OCI-LY1 (cell line): Measurements from ENCODE around the gene PSPH.

ENCODE experiments used
- H2AFZ ChIP-seq: fragments of 200-600 bp; sonication (generic), shearing (Covaris generic); 2 replicates; pipeline ENCODE4 v1.6.0; 2014; ENCODE audit warnings: antibody characterized with exemption, mild to moderate bottlenecking, low read length
- H3F3A ChIP-seq: fragments of 200-600 bp; sonication (generic), shearing (Covaris generic); 2 replicates; pipeline ENCODE4 v1.6.0; 2014; ENCODE audit warnings: mild to moderate bottlenecking, antibody characterized with exemption, low read length, moderate library complexity; ENCODE audit not compliant: insufficient read depth
- H3K27ac ChIP-seq: fragments of 200-600 bp; sonication (generic); 2 replicates; pipeline ENCODE4 v1.5.1; 2014; ENCODE audit warnings: low read length, mixed run types, mild to moderate bottlenecking, low read depth; ENCODE audit not compliant: poor library complexity, severe bottlenecking
- H3K27me3 ChIP-seq: fragments of 200-600 bp; sonication (generic); 2 replicates; pipeline ENCODE4 v1.6.0; 2014; ENCODE audit warnings: antibody characterized with exemption, mild to moderate bottlenecking, low read length, moderate library complexity; ENCODE audit not compliant: insufficient read depth
- H3K36me3 ChIP-seq: fragments of 200-600 bp; sonication (generic); 2 replicates; pipeline ENCODE4 v1.6.1; 2014; ENCODE audit warnings: mild to moderate bottlenecking, antibody characterized with exemption, low read length, moderate library complexity, mixed read lengths; ENCODE audit not compliant: insufficient read depth
- H3K4me1 ChIP-seq: fragments of 200-600 bp; sonication (generic); 2 replicates; pipeline ENCODE4 v1.5.1; 2014; ENCODE audit warnings: mild to moderate bottlenecking, low read length, moderate library complexity; ENCODE audit not compliant: insufficient read depth, severe bottlenecking
- H3K4me2 ChIP-seq: fragments of 200-600 bp; sonication (generic), shearing (Covaris generic); 2 replicates; pipeline ENCODE4 v1.6.1; 2014; ENCODE audit warnings: low read length
- H3K4me3 ChIP-seq: fragments of 200-600 bp; sonication (generic); 2 replicates; pipeline ENCODE4 v1.5.1; 2014; ENCODE audit warnings: low read length, low read depth, mild to moderate bottlenecking, mixed read lengths; ENCODE audit not compliant: poor library complexity, severe bottlenecking
- H3K79me2 ChIP-seq: fragments of 200-600 bp; shearing (Covaris generic); 2 replicates; pipeline ENCODE4 v1.6.1; 2016; ENCODE audit warnings: mixed run types, low read length, mixed read lengths; ENCODE audit not compliant: insufficient read depth
- H3K9ac ChIP-seq: fragments of 200-600 bp; sonication (generic), shearing (Covaris generic); 2 replicates; pipeline ENCODE4 v1.6.1; 2014; ENCODE audit warnings: mild to moderate bottlenecking, low read length, mixed read lengths
- H3K9me2 ChIP-seq: fragments of 200-600 bp; sonication (generic), shearing (Covaris generic); 2 replicates; pipeline ENCODE4 v1.6.1; 2014; ENCODE audit warnings: low read depth, mild to moderate bottlenecking, low read length, mixed read lengths
- H3K9me3 ChIP-seq: fragments of 200-600 bp; shearing (Covaris generic); 2 replicates; pipeline ENCODE4 v1.6.1; 2014; ENCODE audit warnings: low read length, mixed read lengths
- H4K20me1 ChIP-seq: fragments of 200-600 bp; sonication (generic), shearing (Covaris generic); 2 replicates; pipeline ENCODE4 v1.6.0; 2016; ENCODE audit warnings: mild to moderate bottlenecking, low read length; ENCODE audit not compliant: insufficient read depth
- CTCF ChIP-seq: fragments of 200-600 bp; sonication (generic), shearing (Covaris generic); IDR thresholded peaks from 2 replicates; pipeline ENCODE4 v1.5.1; 2017; ENCODE audit warnings: mild to moderate bottlenecking, antibody characterized with exemption, low read length, moderate library complexity, mixed read lengths
- EZH2 ChIP-seq: fragments of 200-600 bp; sonication (generic), shearing (Covaris generic); IDR thresholded peaks from 2 replicates; pipeline ENCODE4 v1.8.0; 2017; ENCODE audit warnings: borderline replicate concordance, mixed run types, mild to moderate bottlenecking, antibody characterized with exemption, low read length, moderate library complexity, mixed read lengths

Gene PSPH

GRCh38 chr7:56007891-56008290 lies 43.4 kb downstream of the PSPH start:
- Histone ChIP-seq H3K9me2 (no peaks in the 10 kb centered on the region), H3K4me1 (peaks cover 12% of the 10 kb centered on the region), H3K9ac (no peak overlapping the region), H3K36me3 (peaks cover 23% of the 10 kb centered on the region; the same call in 1 of the 2 replicates), H3K79me2 (no peaks in the 10 kb centered on the region), H3K9me3 (no peaks in the 10 kb centered on the region), H3K27me3 (no peaks in the 10 kb centered on the region), H3K4me3 (no peak overlapping the region), H3K4me2 (no peak overlapping the region), H2AFZ (no peak overlapping the region), H4K20me1 (no peaks in the 10 kb centered on the region), H3F3A (no peaks in the 10 kb centered on the region), H3K27ac (no peak overlapping the region)
- TF ChIP-seq CTCF (no peak), EZH2 (no peak)

GRCh38 chr7:56007167-56007652 lies 44.0 kb downstream of the PSPH start:
- no peak for TF ChIP-seq EZH2
- TF ChIP-seq CTCF: no peak
- no peak overlapping the region for H3K4me3 ChIP-seq
- H3K36me3 ChIP-seq: peaks cover 22% of the 10 kb centered on the region; the same call in 1 of the 2 replicates
- H3K9me3 ChIP-seq: no peaks in the 10 kb centered on the region
- peaks cover 12% of the 10 kb centered on the region for H3K4me1 ChIP-seq
- H3K9ac ChIP-seq: no peak overlapping the region
- no peaks in the 10 kb centered on the region for H3K27me3 ChIP-seq
- H3K79me2 ChIP-seq: no peaks in the 10 kb centered on the region
- H4K20me1 ChIP-seq: no peaks in the 10 kb centered on the region
- H3K9me2 ChIP-seq: no peaks in the 10 kb centered on the region
- H2AFZ ChIP-seq: no peak overlapping the region
- H3F3A ChIP-seq: no peaks in the 10 kb centered on the region
- H3K4me2 ChIP-seq: no peak overlapping the region
- H3K27ac ChIP-seq: no peak overlapping the region

GRCh38 chr7:56003749-56004148 lies 47.5 kb downstream of the PSPH start:
- H3K9ac ChIP-seq: no peak overlapping the region
- H3K79me2 ChIP-seq: no peaks in the 10 kb centered on the region
- H3F3A ChIP-seq: no peaks in the 10 kb centered on the region
- no peaks in the 10 kb centered on the region for H3K9me3 ChIP-seq
- peaks cover 7% of the 10 kb centered on the region; the same call in 1 of the 2 replicates for H3K36me3 ChIP-seq
- no peak overlapping the region for H3K4me2 ChIP-seq
- no peak overlapping the region for H3K4me3 ChIP-seq
- no peaks in the 10 kb centered on the region for H4K20me1 ChIP-seq
- H2AFZ ChIP-seq: no peak overlapping the region
- H3K4me1 ChIP-seq: peaks cover 12% of the 10 kb centered on the region
- TF ChIP-seq EZH2: no peak
- no peak for TF ChIP-seq CTCF
- no peaks in the 10 kb centered on the region for H3K27me3 ChIP-seq
- no peak overlapping the region for H3K27ac ChIP-seq
- no peaks in the 10 kb centered on the region for H3K9me2 ChIP-seq
